ENCODE data around the gene CPLANE2. TPM values are rescaled to one million over a fixed set of nuclear protein-coding genes. Genes with fewer than 3 reads are reported as not detected.

Gene CPLANE2
- total RNA-seq, 4 donors from 2014 or later: 6.6 to 45.8 (median 11.0) TPM

DNA sequence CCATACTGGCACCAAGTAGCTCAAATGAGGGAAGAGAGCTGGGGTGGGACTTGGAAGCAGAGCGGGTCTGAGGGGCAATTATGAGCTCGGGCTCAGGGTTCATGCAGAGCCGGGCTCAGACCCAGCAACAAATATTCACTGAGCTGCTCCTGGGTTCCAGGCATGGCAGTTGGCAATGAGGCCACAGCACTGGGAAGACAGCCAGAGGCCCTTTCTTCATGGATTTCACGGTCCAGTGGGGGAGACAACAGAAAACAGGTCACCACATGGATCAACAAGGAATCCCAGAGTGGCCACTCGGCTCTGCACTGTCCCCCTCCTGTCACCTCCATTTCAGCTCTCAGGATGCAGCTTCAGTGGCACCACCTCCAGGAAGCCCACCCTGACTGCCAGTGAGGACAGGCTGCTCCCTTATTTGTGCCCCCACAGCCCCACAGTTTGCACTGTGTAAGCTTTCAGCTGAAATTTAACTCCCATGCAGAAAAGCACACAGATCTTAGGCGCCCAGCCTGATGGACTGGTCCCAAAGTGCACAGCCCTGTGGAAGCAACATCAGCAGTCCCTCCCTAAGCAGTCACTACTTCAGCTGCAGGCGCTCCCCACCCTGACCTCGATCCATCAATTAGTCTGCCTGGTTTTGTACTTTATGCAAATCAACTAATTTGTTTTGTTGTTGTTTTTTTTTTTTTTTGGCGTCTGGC, 46.9 kb downstream of the CPLANE2 start:
- Histone ChIP-seq H3K27me3 (peaks cover 18% of the 10 kb centered on the region), H3K4me1 (peaks cover 0 to 24% (median 4%) of the 10 kb centered on the region in 3 donors), H3K36me3 (no peaks in the 10 kb centered on the region), H3K4me3 (no peak overlapping the region), H3K9me3 (no peaks in the 10 kb centered on the region), H3K27ac (no peak overlapping the region)
- ATAC-seq: no peak
- TF ChIP-seq CTCF (IDR thresholded peaks at IDR 0.05) (no peak), POLR2A (IDR thresholded peaks at IDR 0.05) (no peak), POLR2AphosphoS5 (IDR thresholded peaks at IDR 0.05) (no peak), EP300 (IDR thresholded peaks at IDR 0.05) (no peak)
- WGBS, 2 donors (ENCODE audit: low coverage in 1 of 2): 63% methylated on average over 4 of the region's 9 CpGs; no CpG with 5 or more reads in 1 of the 2 donors

DNA sequence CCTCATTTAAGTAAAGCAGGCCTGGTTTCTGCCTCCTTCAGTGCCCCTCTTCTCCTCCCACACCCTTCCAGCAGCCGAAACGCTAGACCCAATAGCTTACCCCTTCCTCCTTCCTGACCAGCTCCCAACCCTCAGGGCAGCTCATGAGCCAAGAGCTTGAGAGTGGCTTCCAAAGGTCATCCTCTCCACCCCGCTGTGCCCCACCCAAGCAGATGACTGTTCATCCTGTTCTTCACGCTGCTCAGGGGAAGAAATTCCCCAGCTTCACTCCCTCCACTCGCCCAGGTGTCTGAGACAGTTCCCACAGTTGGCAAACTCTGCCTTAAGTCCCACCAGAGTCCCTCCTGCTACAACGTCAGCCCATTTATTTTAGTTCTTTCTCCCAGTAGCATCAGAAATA, 48.0 kb downstream of the CPLANE2 start:
- H3K27me3 ChIP-seq: peaks cover 18% of the 10 kb centered on the region
- H3K9me3 ChIP-seq: no peaks in the 10 kb centered on the region
- peak; percentile 32 for ATAC-seq
- H3K4me3 ChIP-seq: no peak overlapping the region
- H3K36me3 ChIP-seq: no peaks in the 10 kb centered on the region
- peak overlapping the region in 1 of 4 donors; percentile 11 for H3K27ac ChIP-seq
- TF ChIP-seq CTCF (IDR thresholded peaks at IDR 0.05) (no peak), EP300 (IDR thresholded peaks at IDR 0.05) (no peak), POLR2A (IDR thresholded peaks at IDR 0.05) (no peak), POLR2AphosphoS5 (IDR thresholded peaks at IDR 0.05) (no peak)
- WGBS, 2 donors (ENCODE audit: low coverage in 1 of 2): 29 to 50% methylated on average over 2 to 4 of the region's 6 CpGs
- H3K4me1 ChIP-seq: peaks cover 0 to 24% (median 4%) of the 10 kb centered on the region in 3 donors

DNA sequence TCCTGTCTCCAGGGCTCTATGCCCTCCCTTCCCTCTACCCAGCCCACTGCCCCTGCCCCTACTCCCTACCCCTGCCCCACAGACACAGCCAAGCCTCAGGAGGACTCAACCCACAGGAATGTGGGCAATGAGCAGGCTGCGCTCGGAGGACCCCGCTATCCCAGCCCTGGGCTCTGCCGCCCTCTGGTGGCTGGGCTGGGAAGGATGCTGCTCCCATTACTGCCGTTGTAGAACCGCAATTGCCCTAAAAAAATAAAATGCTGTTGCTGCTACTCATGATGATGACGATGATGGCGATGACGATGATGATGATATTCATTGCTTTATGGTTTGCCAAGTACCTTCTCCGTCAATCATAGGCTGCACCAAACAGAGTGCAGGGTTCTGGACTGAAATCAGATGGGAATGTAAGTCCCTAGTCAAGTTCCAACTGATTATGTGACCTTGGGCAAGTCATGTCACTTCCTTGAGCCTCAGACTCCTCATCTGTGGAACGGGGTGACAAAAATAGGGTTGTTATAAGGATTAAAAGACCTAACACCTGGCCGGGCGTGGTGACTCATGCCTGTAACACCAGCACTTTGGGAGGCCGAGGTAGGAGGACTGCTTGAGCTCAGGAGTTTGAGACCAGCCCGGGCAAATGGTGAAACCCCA, 49.1 kb downstream of the CPLANE2 start:
- ATAC-seq: peak; percentile 64
- peak in 3 of 4 experiments; percentile 97 to 98 (median 98) for TF ChIP-seq CTCF (IDR thresholded peaks at IDR 0.05)
- no peak for TF ChIP-seq POLR2AphosphoS5 (IDR thresholded peaks at IDR 0.05)
- no peak for TF ChIP-seq POLR2A (IDR thresholded peaks at IDR 0.05)
- no peaks in the 10 kb centered on the region for H3K36me3 ChIP-seq
- no peaks in the 10 kb centered on the region for H3K9me3 ChIP-seq
- 13 to 60% methylated on average over 1 to 8 of the region's 15 CpGs for WGBS, 2 donors (ENCODE audit: low coverage in 1 of 2)
- H3K27me3 ChIP-seq: peaks cover 18% of the 10 kb centered on the region
- no peak overlapping the region for H3K27ac ChIP-seq
- peaks cover 0 to 31% (median 4%) of the 10 kb centered on the region in 3 donors for H3K4me1 ChIP-seq
- H3K4me3 ChIP-seq: no peak overlapping the region

- Histone ChIP-seq H3K4me1 (peaks cover 0 to 42% (median 13%) of the 10 kb centered on the region in 3 donors), H3K27ac (no peak overlapping the region), H3K36me3 (no peaks in the 10 kb centered on the region), H3K27me3 (peaks cover 18% of the 10 kb centered on the region), H3K4me3 (no peak overlapping the region), H3K9me3 (no peaks in the 10 kb centered on the region)
- 76 to 80% methylated on average over 7 of the region's 9 CpGs for WGBS, 2 donors (ENCODE audit: low coverage in 1 of 2)
- no peak for ATAC-seq
- TF ChIP-seq EP300 (IDR thresholded peaks at IDR 0.05): no peak
- TF ChIP-seq CTCF (IDR thresholded peaks at IDR 0.05): no peak
- TF ChIP-seq POLR2AphosphoS5 (IDR thresholded peaks at IDR 0.05): no peak
- no peak for TF ChIP-seq POLR2A (IDR thresholded peaks at IDR 0.05)
These were observed 50.2 kb downstream of the CPLANE2 start for GRCh38 chr1:16186655-16187235.

All from gastroesophageal sphincter (tissue), 4 donors.